HG02623 (cell line): ENCODE measurements around the gene AFDN.

ENCODE experiments used
- ATAC-seq: cut with Tn5 transposase; IDR thresholded peaks from one replicate; pipeline ENCODE4 v1.9.1; 2021; ENCODE audit warnings: moderate library complexity; ENCODE audit not compliant: unreplicated experiment

AFDN gene

GRCh38 chr6:167917551-167918154 is 90.9 kb downstream of the AFDN start:
- ATAC-seq: no peak

GRCh38 chr6:167918548-167919278 is 92.0 kb downstream of the AFDN start:
- no peak for ATAC-seq

- ATAC-seq: no peak
Measured at GRCh38 chr6:167919349-167919748, 92.6 kb downstream of the AFDN start.

- ATAC-seq: no peak
Measured at GRCh38 chr6:167920165-167920564, 93.5 kb downstream of the AFDN start.

- no peak for ATAC-seq
Measured at GRCh38 chr6:167921831-167922230, 95.1 kb downstream of the AFDN start.

- ATAC-seq: no peak
Measured at GRCh38 chr6:167925026-167925425, 98.3 kb downstream of the AFDN start.

- no peak for ATAC-seq
Measured at GRCh38 chr6:167927246-167927645, 100.5 kb downstream of the AFDN start.

GRCh38 chr6:167928111-167928510 is 101.4 kb downstream of the AFDN start:
- ATAC-seq: no peak

GRCh38 chr6:167930295-167930694 is 103.6 kb downstream of the AFDN start:
- no peak for ATAC-seq

- ATAC-seq: no peak
Measured at GRCh38 chr6:167932468-167933276, 106.0 kb downstream of the AFDN start.

GRCh38 chr6:167933290-167933689 is 106.6 kb downstream of the AFDN start:
- no peak for ATAC-seq

GRCh38 chr6:167933847-167934246 is 107.1 kb downstream of the AFDN start:
- ATAC-seq: no peak

- no peak for ATAC-seq
Measured at GRCh38 chr6:167934426-167934864, 107.7 kb downstream of the AFDN start.

- no peak for ATAC-seq
Measured at GRCh38 chr6:167936051-167936450, 109.3 kb downstream of the AFDN start.

- ATAC-seq: no peak
Measured at GRCh38 chr6:167937301-167937700, 110.6 kb downstream of the AFDN start.

- no peak for ATAC-seq
Measured at GRCh38 chr6:167937948-167938911, 111.5 kb downstream of the AFDN start.

GRCh38 chr6:167941822-167942221 is 115.1 kb downstream of the AFDN start:
- ATAC-seq: no peak

- ATAC-seq: no peak
Measured at GRCh38 chr6:167944130-167944529, 117.4 kb downstream of the AFDN start.

- no peak for ATAC-seq
Measured at GRCh38 chr6:167946007-167946406, 119.3 kb downstream of the AFDN start.

- ATAC-seq: no peak
Measured at GRCh38 chr6:167946604-167947003, 119.9 kb downstream of the AFDN start.

- no peak for ATAC-seq
Measured at GRCh38 chr6:167947716-167948115, 121.0 kb downstream of the AFDN start.
